HepG2 (cell line): ENCODE data around the gene SLC39A3. TPM values are rescaled to one million over a fixed set of nuclear protein-coding genes. Genes with fewer than 3 reads are reported as not detected.

Experiments used
- ARID4A ChIP-seq: sonication (generic); formaldehyde crosslinking; IDR thresholded peaks from 2 replicates; pipeline ENCODE4 v1.5.0; 2020; ENCODE audit warnings: mild to moderate bottlenecking, missing genetic modification reagents, borderline replicate concordance
- CENPT ChIP-seq: sonication (generic); formaldehyde crosslinking; IDR thresholded peaks from 2 replicates; pipeline ENCODE4 v1.8.0; 2022; ENCODE audit warnings: low read depth, mild to moderate bottlenecking, moderate library complexity, missing genetic modification reagents
- CREM ChIP-seq, 2 experiments: sonication (generic) in 1 of 2; formaldehyde crosslinking in 1 of 2; IDR thresholded peaks; 2 replicates each; pipeline versions ENCODE4 v1.4.0 to v1.6.1; 2016 to 2020; ENCODE audit warnings: antibody characterized with exemption in 1 of 2, mild to moderate bottlenecking in 1 of 2, missing genetic modification reagents in 1 of 2
- SP1 ChIP-seq, 2 experiments: fragments of 450-650 bp in 1 of 2; sonication (generic) in 1 of 2; formaldehyde crosslinking in 1 of 2; IDR thresholded peaks; 2 replicates each; pipeline versions ENCODE4 v1.4.0 to v1.6.1; 2016 to 2020; ENCODE audit warnings: missing genetic modification reagents in 1 of 2
- TARDBP ChIP-seq: sonication (generic); formaldehyde crosslinking; IDR thresholded peaks from 2 replicates; pipeline ENCODE4 v1.8.0; 2022; ENCODE audit warnings: mild to moderate bottlenecking, missing genetic modification reagents
- TCF7 ChIP-seq: sonication (generic); IDR thresholded peaks from 2 replicates; pipeline ENCODE4 v1.6.1; 2016; ENCODE audit warnings: antibody characterized with exemption, low read depth
- THYN1 ChIP-seq: sonication (generic); formaldehyde crosslinking; IDR thresholded peaks from 2 replicates; pipeline ENCODE4 v1.8.1; 2023; ENCODE audit warnings: low read depth, mild to moderate bottlenecking, moderate library complexity, missing genetic modification reagents, borderline replicate concordance
- ZNF564 ChIP-seq: sonication (generic); formaldehyde crosslinking; IDR thresholded peaks from 2 replicates; pipeline ENCODE4 v1.8.1; 2023; ENCODE audit warnings: mild to moderate bottlenecking, missing genetic modification reagents
- ZNF644 ChIP-seq: IDR thresholded peaks from 2 replicates; pipeline ENCODE4 v1.6.1; 2016; ENCODE audit warnings: low read depth
- ZNF768 ChIP-seq: sonication (generic); formaldehyde crosslinking; IDR thresholded peaks from 2 replicates; pipeline ENCODE4 v1.4.0; 2020; ENCODE audit warnings: missing genetic modification reagents
- ZNF770 ChIP-seq: sonication (generic); formaldehyde crosslinking; IDR thresholded peaks from 2 replicates; pipeline ENCODE4 v1.5.0; 2020; ENCODE audit warnings: mild to moderate bottlenecking, missing genetic modification reagents
- ZNF816 ChIP-seq: sonication (generic); formaldehyde crosslinking; IDR thresholded peaks from 2 replicates; pipeline ENCODE4 v1.8.0; 2022; ENCODE audit warnings: missing genetic modification reagents, mild to moderate bottlenecking, borderline replicate concordance
- ZNF841 ChIP-seq: sonication (generic); formaldehyde crosslinking; IDR thresholded peaks from 2 replicates; pipeline ENCODE4 v1.8.1; 2023; ENCODE audit warnings: missing genetic modification reagents, borderline replicate concordance
- polyA plus RNA-seq, 8 experiments: library from polyadenylated mRNA; depleted of rRNA in 3 of 8; stranded (reverse) in 7 of 8; unstranded in 1 of 8; fragments of >200 nt; fragmentation: Illumina TruSeq in 4 of 8; extraction: Trizol in 4 of 8; gene quantifications; 2 replicates each; pipeline versions ENCODE4 v1.2.1 to v1.2.3, GENCODE V29; 2011 to 2016; ENCODE audit warnings: low read depth in 4 of 8, missing spikeins in 1 of 8, mixed read lengths in 1 of 8; ENCODE audit not compliant: insufficient read depth in 1 of 8
- total RNA-seq, 5 experiments: library from RNA; depleted of rRNA; stranded (reverse); fragments of >200 nt; fragmentation: Illumina TruSeq; extraction: Trizol; gene quantifications; 2 replicates each; pipeline ENCODE4 v1.2.3, GENCODE V29; 2016; ENCODE audit warnings: low read depth in 1 of 5
- TF ChIP-seq, protein P1 (sequence below): sonication (generic); formaldehyde crosslinking; IDR thresholded peaks from 2 replicates; pipeline ENCODE4 v1.5.1; 2020; ENCODE audit warnings: mild to moderate bottlenecking, moderate library complexity, missing genetic modification reagents
- TF ChIP-seq, protein P2 (sequence below): sonication (generic); formaldehyde crosslinking; IDR thresholded peaks from 2 replicates; pipeline ENCODE4 v1.5.1; 2020; ENCODE audit warnings: missing genetic modification reagents, mild to moderate bottlenecking, borderline replicate concordance
- TF ChIP-seq, protein P3 (sequence below): sonication (generic); formaldehyde crosslinking; IDR thresholded peaks from 2 replicates; pipeline ENCODE4 v1.8.1; 2023; ENCODE audit warnings: mild to moderate bottlenecking, missing genetic modification reagents

SLC39A3 gene
- total and polyA plus RNA-seq, 2 of the 13 experiments (the other 11 are each of a cell fraction or from before 2014, with no cell fraction given), result 33.6 to 41.6 TPM

- TF ChIP-seq, protein P1, sequence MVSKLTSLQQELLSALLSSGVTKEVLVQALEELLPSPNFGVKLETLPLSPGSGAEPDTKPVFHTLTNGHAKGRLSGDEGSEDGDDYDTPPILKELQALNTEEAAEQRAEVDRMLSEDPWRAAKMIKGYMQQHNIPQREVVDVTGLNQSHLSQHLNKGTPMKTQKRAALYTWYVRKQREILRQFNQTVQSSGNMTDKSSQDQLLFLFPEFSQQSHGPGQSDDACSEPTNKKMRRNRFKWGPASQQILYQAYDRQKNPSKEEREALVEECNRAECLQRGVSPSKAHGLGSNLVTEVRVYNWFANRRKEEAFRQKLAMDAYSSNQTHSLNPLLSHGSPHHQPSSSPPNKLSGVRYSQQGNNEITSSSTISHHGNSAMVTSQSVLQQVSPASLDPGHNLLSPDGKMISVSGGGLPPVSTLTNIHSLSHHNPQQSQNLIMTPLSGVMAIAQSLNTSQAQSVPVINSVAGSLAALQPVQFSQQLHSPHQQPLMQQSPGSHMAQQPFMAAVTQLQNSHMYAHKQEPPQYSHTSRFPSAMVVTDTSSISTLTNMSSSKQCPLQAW, result no peak
- TF ChIP-seq, protein P2, sequence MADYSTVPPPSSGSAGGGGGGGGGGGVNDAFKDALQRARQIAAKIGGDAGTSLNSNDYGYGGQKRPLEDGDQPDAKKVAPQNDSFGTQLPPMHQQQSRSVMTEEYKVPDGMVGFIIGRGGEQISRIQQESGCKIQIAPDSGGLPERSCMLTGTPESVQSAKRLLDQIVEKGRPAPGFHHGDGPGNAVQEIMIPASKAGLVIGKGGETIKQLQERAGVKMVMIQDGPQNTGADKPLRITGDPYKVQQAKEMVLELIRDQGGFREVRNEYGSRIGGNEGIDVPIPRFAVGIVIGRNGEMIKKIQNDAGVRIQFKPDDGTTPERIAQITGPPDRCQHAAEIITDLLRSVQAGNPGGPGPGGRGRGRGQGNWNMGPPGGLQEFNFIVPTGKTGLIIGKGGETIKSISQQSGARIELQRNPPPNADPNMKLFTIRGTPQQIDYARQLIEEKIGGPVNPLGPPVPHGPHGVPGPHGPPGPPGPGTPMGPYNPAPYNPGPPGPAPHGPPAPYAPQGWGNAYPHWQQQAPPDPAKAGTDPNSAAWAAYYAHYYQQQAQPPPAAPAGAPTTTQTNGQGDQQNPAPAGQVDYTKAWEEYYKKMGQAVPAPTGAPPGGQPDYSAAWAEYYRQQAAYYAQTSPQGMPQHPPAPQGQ, result no peak
- TF ChIP-seq ZNF841 (CRISPR knock-in tag) (no peak), ZNF770 (CRISPR knock-in tag) (no peak), ARID4A (CRISPR knock-in tag) (no peak), TCF7 (no peak), CENPT (CRISPR knock-in tag) (no peak), CREM (IDR thresholded peaks at IDR 0.05) (peak; percentile 71), CREM (CRISPR knock-in tag; IDR thresholded peaks at IDR 0.05) (no peak), ZNF644 (CRISPR knock-in tag) (no peak), ZNF564 (CRISPR knock-in tag) (no peak), TARDBP (CRISPR knock-in tag) (no peak), ZNF768 (no peak), ZNF816 (CRISPR knock-in tag) (no peak), THYN1 (CRISPR knock-in tag) (no peak), SP1 (IDR thresholded peaks at IDR 0.05) (no peak), SP1 (CRISPR knock-in tag; IDR thresholded peaks at IDR 0.05) (peak; percentile 71)
- TF ChIP-seq, protein P3, sequence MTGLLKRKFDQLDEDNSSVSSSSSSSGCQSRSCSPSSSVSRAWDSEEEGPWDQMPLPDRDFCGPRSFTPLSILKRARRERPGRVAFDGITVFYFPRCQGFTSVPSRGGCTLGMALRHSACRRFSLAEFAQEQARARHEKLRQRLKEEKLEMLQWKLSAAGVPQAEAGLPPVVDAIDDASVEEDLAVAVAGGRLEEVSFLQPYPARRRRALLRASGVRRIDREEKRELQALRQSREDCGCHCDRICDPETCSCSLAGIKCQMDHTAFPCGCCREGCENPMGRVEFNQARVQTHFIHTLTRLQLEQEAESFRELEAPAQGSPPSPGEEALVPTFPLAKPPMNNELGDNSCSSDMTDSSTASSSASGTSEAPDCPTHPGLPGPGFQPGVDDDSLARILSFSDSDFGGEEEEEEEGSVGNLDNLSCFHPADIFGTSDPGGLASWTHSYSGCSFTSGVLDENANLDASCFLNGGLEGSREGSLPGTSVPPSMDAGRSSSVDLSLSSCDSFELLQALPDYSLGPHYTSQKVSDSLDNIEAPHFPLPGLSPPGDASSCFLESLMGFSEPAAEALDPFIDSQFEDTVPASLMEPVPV, result no peak
Measured at GRCh38 chr19:2702170-2703076, 37.4 kb downstream of the SLC39A3 start, which contains the start of gene GNG7 (continued).
